Measurements from ENCODE around the gene TTC39A.

GRCh38 chr1:51289676-51290488, 40.5 kb downstream of the TTC39A start:
- TF ChIP-seq CTCF (IDR thresholded peaks at IDR 0.05; ENCODE audit: insufficient read depth, low read depth, low read length) = no peak
- no peak for TF ChIP-seq EZH2 (IDR thresholded peaks at IDR 0.05; ENCODE audit: insufficient read depth, low read length)
